Measurements from ENCODE around the gene ROBO1. TPM values are rescaled to one million over a fixed set of nuclear protein-coding genes. Genes with fewer than 3 reads are reported as not detected.

The ROBO1 gene
- total and polyA plus RNA-seq, 2 of the 8 experiments (the other 6 are each of a cell fraction or from before 2014, with no cell fraction given), result 51.4 to 91.0 TPM

- H3K56ac ChIP-seq (replicated peaks; ENCODE audit: insufficient read length, low read depth, low read length), result no peak overlapping the region
- no peak overlapping the region for H3K18ac ChIP-seq (ENCODE audit: extremely low read depth, low read length)
- TF ChIP-seq NRF1 (IDR thresholded peaks at IDR 0.05; ENCODE audit: low read depth, low read length) (no peak), KDM1A (IDR thresholded peaks at IDR 0.05; ENCODE audit: borderline replicate concordance, low read length) (peak; percentile 63)
- ChIA-PET CTCF (ENCODE audit: partially characterized antibody) (no interaction called here), POLR2A (ENCODE audit: partially characterized antibody) (no interaction called here)
- H2BK20ac ChIP-seq (ENCODE audit: low read length), result no peak overlapping the region
- H4K8ac ChIP-seq (ENCODE audit: extremely low read depth, insufficient read depth, low read length), result no peak overlapping the region
- H3K4me3 ChIP-seq (ENCODE audit: extremely low read depth in 1 of 4, insufficient read depth in 2 of 4, low read depth in 3 of 4, low read length in 4 of 4), result no peak overlapping the region
- H3K79me2 ChIP-seq (ENCODE audit: control insufficient read depth in 1 of 2, insufficient read depth in 2 of 2, low read length in 2 of 2), result peaks cover 6 to 84% of the 10 kb centered on the region in 2 experiments
- peaks cover 0 to 5% of the 10 kb centered on the region in 2 experiments for H4K20me1 ChIP-seq (replicated peaks in 1 of 2; ENCODE audit: control insufficient read depth in 1 of 2, insufficient read depth in 2 of 2, low read length in 2 of 2)
- H2BK120ac ChIP-seq (replicated peaks; ENCODE audit: low read depth, low read length), result no peak overlapping the region
- H3K4ac ChIP-seq (replicated peaks; ENCODE audit: insufficient read length, low read depth, low read length), result no peak overlapping the region
- WGBS, 2 experiments (ENCODE audit: extremely low coverage in 1 of 2, insufficient coverage in 1 of 2, insufficient read length in 1 of 2, insufficient replicate concordance in 2 of 2, low coverage in 1 of 2, low lambda C conversion rate in 2 of 2, missing lambda C conversion rate in 1 of 2), result 91% methylated on average over 2 of the region's 2 CpGs; no CpG with 5 or more reads in 1 of the 2 experiments
- H3K23ac ChIP-seq (ENCODE audit: insufficient read length), result no peak overlapping the region
- no peak for DNase-seq (ENCODE audit: low read depth in 1 of 2, low spot score in 2 of 2)
- H3K23me2 ChIP-seq (ENCODE audit: low read depth, low read length), result no peaks in the 10 kb centered on the region
- H3K27me3 ChIP-seq (replicated peaks in 1 of 4; ENCODE audit: control insufficient read depth in 3 of 4, extremely low read depth in 1 of 4, insufficient read depth in 3 of 4, low read length in 3 of 4), result no peaks in the 10 kb centered on the region
- FAIRE-seq, result no peak
- H2BK15ac ChIP-seq (ENCODE audit: low read length), result no peak overlapping the region
- peaks cover 0 to 7% (median 3%) of the 10 kb centered on the region in 4 experiments; a peak in 2 of 7 replicates for H3K4me1 ChIP-seq (replicated peaks in 1 of 4; ENCODE audit: control insufficient read depth in 3 of 4, insufficient read depth in 4 of 4, low read length in 3 of 4)
- H3K27ac ChIP-seq (ENCODE audit: low read depth, low read length), result no peak overlapping the region
- H2AFZ ChIP-seq (ENCODE audit: low read length), result no peak overlapping the region
- H3K36me3 ChIP-seq (ENCODE audit: control insufficient read depth in 2 of 4, insufficient read depth in 4 of 4, low read length in 3 of 4), result peaks cover 0 to 3% (median 0%) of the 10 kb centered on the region in 4 experiments; a peak in 1 of 8 replicates
- no peak overlapping the region for H3K4me2 ChIP-seq (ENCODE audit: insufficient read depth in 1 of 2, low read depth in 2 of 2, low read length in 2 of 2)
- no peak overlapping the region for H2BK12ac ChIP-seq (ENCODE audit: low read depth, low read length)
- no peak overlapping the region for H2BK5ac ChIP-seq (ENCODE audit: low read depth, low read length)
- H4K5ac ChIP-seq (ENCODE audit: insufficient read length, low read depth, low read length), result no peak overlapping the region
- H4K91ac ChIP-seq (replicated peaks; ENCODE audit: insufficient read length, low read length), result no peak overlapping the region
- no peaks in the 10 kb centered on the region for H3K9me3 ChIP-seq (ENCODE audit: insufficient read depth in 2 of 2, low read depth in 1 of 2, low read length in 1 of 2)
- no peak overlapping the region for H3K14ac ChIP-seq (ENCODE audit: insufficient read length)
- no peak overlapping the region for H3K9ac ChIP-seq (replicated peaks in 1 of 4; ENCODE audit: extremely low read depth in 1 of 4, low read depth in 3 of 4, low read length in 3 of 4)
- H3K79me1 ChIP-seq (ENCODE audit: low read depth, low read length), result peaks cover 5% of the 10 kb centered on the region
- no peak overlapping the region for H2AK5ac ChIP-seq (ENCODE audit: low read depth, low read length)
These were observed 768.7 kb downstream of the ROBO1 start for GRCh38 chr3:78999139-78999538.
